HG03045 (cell line): ENCODE results near the gene PMVK.

Source experiments
- ATAC-seq: cut with Tn5 transposase; IDR thresholded peaks from one replicate; pipeline ENCODE4 v1.9.1; 2021; ENCODE audit warnings: mild to moderate bottlenecking, moderate library complexity; ENCODE audit not compliant: unreplicated experiment

Gene PMVK

GRCh38 chr1:154881820-154882535 is 54.5 kb downstream of the PMVK start:
- no peak for ATAC-seq

DNA sequence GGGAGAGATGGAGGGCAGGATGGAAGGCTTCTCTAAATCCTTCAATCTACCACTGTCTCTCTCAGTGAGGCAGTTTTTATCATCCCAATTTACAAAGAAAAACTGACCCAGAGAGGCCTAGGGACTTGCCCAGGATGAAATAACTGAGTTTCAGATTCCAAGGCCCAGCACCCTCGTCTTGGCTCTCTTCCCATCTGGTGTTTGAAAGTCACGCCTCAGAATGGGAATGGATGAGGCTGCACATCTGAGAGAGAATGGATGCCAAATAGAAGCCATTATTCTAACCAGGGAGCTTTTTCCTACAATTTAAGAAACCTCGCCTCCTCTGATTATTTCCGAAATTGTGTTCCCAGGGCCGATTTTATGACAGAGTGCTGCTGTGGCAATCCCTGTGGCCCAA is 55.8 kb downstream of the PMVK start:
- no peak for ATAC-seq

DNA sequence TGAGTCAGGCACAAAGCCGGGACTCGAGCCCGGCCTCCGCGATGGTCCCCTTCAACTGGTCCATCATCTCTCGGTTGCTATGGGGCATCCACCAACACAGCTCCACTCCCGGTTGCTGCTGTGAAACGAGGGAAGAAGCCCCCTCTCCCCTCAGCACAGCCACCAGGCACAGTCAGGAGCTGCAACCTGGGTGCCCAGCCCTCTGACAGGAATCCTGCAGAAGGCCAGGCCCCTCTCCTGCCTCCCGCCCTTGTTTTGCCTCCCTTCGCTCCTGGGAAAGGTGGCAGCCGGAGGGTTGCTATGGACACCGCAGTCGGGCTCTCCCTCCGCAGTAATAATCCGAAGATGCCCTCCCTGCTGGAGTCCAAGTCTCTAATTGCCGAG is 57.5 kb downstream of the PMVK start:
- no peak for ATAC-seq

DNA sequence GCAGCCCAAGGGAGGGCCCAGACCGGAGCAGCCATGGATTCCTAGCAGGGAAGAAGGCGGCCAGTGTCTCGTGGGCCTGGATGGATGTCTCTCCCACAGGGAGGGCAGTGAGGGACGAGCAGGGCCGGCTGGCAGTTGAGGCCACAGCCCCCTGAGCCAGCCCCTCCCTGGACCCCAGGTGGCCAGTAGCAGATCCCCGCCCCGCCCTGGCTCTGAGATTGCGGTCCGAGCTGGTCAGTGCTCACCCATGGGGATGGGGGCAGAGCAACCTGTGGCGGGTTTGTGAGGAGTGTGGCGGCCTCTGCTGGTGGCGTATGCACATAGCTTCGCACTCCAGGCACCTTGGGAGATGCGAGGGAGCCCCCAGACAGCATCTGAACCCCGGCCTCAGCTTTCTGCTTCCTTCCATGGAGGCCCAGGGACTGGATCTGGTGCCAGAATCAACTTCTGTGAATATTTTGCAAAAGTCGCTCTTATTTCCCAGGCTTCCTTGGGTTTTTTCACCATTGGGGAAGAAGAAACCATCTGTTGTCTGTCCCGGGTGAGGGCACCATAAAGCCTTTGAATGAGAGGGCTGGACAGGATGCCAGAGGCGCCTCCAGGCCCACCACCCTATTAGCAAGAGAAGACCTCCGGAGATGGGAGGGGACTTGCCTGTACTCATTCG is 58.0 kb downstream of the PMVK start:
- peak; percentile 73 for ATAC-seq

DNA sequence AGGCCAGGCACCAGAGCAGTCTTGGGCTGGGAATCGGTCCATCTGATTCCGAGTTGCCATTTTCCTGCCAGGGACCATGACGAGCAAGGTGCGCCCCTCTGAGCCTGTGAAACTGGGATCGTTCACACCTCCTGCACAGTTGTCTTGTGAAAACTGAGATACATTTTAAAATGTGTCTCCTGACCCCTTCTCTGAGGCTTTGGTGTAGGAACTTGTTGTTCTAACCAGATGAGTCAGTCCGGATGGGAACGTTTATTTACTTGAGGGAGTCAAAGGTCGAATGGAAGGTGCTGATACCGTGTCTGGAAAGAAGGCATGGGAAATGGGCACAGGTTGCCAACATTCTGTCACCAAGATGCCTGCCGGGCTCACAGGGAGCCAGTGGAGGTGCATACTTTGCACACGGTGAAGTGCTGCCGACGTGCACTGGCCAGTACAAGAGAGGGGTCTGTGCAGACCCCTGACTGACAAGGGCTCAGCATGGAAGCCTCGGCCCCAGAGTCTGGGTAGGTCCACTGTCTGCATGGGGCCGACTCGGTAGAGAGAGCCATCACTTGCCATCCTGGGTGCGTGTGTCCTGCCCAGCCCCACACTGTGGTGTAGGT is 59.0 kb downstream of the PMVK start:
- no peak for ATAC-seq

DNA sequence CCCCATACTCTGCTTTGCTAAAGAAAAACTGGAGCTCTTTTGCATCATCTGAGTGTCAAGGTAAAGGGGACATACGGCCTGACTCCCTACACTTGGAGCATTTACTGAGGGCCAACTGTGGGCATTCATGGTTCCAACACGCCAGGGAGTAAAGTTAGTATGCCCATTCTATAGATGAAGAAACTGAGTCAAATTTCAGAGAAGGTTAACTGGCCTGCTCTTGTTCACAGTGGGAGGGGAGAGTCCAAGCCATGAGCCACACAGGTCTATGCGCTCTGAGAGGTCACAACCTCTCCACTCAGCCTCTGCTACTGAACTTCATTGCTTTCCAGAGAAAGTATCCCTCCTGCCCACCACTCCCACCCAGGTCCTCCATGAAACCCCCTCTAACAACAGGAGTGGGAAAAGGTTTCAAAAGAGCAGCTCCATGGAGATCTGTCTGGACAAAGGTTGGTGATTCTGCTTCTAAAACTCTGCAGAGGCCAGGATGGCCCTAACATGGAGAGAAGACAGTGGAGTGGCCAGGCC is 59.6 kb downstream of the PMVK start:
- ATAC-seq, result no peak
